WTC11 (cell line): ENCODE measurements around the gene CCNB1. TPM values are rescaled to one million over a fixed set of nuclear protein-coding genes. Genes with fewer than 3 reads are reported as not detected.

Source experiments
- total RNA-seq: library from RNA; stranded (reverse); gene quantifications from 3 replicates; pipeline ENCODE4 v1.2.3, GENCODE V29; 2021

CCNB1 gene
- total RNA-seq, 1 experiment from 2014 or later: 312 TPM

Other genes with a start within 250 kb of the CCNB1 start
- gene SLC30A5, start 73.1 kb upstream of the CCNB1 start, total RNA-seq: 32.2 to 37.4 TPM (median 34.1 TPM) in 3 replicates
- 79.0 to 87.4 TPM (median 86.4 TPM) in 3 replicates for gene CENPH, start 22.4 kb downstream of the CCNB1 start, total RNA-seq
- gene CDK7, start 67.7 kb downstream of the CCNB1 start, total RNA-seq: 50.4 to 62.7 TPM (median 51.7 TPM) in 3 replicates
- gene CCDC125, start 165.7 kb downstream of the CCNB1 start, total RNA-seq: 3.1 to 5.5 TPM (median 5.5 TPM) in 3 replicates
- 33.2 to 43.1 TPM (median 33.3 TPM) in 3 replicates for gene AK6, start 202.4 kb downstream of the CCNB1 start, total RNA-seq
- 73.7 to 76.6 TPM (median 76.1 TPM) in 3 replicates for gene TAF9, start 202.4 kb downstream of the CCNB1 start, total RNA-seq
- 30.2 to 32.6 TPM (median 32.0 TPM) in 3 replicates for gene RAD17, start 202.7 kb downstream of the CCNB1 start, total RNA-seq
- gene MARVELD2, start 248.0 kb downstream of the CCNB1 start, total RNA-seq: 28.6 to 34.7 TPM (median 31.4 TPM) in 3 replicates